ENCODE results near the gene DCTD. TPM values are rescaled to one million over a fixed set of nuclear protein-coding genes. Genes with fewer than 3 reads are reported as not detected.
A peak's percentile ranks its signal among the peaks of the same experiment; 100 is the strongest.

Gene DCTD
- total and polyA plus RNA-seq, 2 of the 13 experiments (the other 11 are each of a cell fraction or from before 2014, with no cell fraction given) = 85.1 to 95.3 TPM

DNA sequence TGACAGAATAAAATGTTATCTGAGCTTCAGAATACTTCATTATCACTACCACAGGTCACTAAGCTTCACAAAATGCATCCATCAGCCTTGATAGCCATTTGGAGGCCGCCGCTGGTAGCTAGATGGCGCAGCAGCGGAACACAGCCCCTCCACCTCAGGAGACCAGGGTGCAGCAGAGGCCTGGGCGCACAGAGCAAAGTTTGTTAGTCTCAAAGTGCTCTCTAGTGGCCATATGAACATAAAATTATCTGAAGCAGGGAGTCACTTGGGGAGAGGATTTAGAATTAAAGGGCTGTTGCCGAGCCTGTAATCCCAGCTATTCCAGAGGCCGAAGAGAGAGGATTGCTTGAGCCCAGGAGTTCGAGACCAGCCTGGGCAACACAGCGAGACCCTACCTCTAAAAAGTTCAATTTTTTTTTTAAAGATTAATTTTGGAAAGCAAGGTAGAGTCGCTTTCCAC is 8.1 kb upstream of the DCTD start (continued):
- TF ChIP-seq KMT2A (CRISPR knock-in tag; IDR thresholded peaks at IDR 0.05) (no peak), SMC3 (IDR thresholded peaks at IDR 0.05; ENCODE audit: low read length) (peak; percentile 67), FOXM1 (CRISPR knock-in tag; IDR thresholded peaks at IDR 0.05) (no peak), ZNF629 (CRISPR knock-in tag; conservative IDR thresholded peaks at IDR 0.05) (0 out of 2 replicates have a peak, but pooled peaks have one; percentile 16), ZNF605 (CRISPR knock-in tag; IDR thresholded peaks at IDR 0.05) (0 out of 2 replicates have a peak, but pooled peaks have one; percentile 41), KAT8 (CRISPR knock-in tag; IDR thresholded peaks at IDR 0.05) (peak; percentile 64; the same call in 1 of the 2 replicates), E2F5 (CRISPR knock-in tag; conservative IDR thresholded peaks at IDR 0.05) (no peak), ZNF644 (CRISPR knock-in tag; IDR thresholded peaks at IDR 0.05; ENCODE audit: low read depth) (0 out of 2 replicates have a peak, but pooled peaks have one; percentile 19), PAXIP1 (CRISPR knock-in tag; conservative IDR thresholded peaks at IDR 0.05) (0 out of 2 replicates have a peak, but pooled peaks have one; percentile 19), HDAC6 (IDR thresholded peaks at IDR 0.05; ENCODE audit: low read depth, low read length) (no peak), PAF1 (CRISPR knock-in tag; IDR thresholded peaks at IDR 0.05) (no peak), HOXA5 (CRISPR knock-in tag; IDR thresholded peaks at IDR 0.05) (peak; percentile 70), ZNF124 (CRISPR knock-in tag; IDR thresholded peaks at IDR 0.05) (no peak), REPIN1 (CRISPR knock-in tag; IDR thresholded peaks at IDR 0.05; ENCODE audit: borderline replicate concordance, low read depth) (peak; percentile 44; the same call in 1 of the 2 replicates), THAP11 (CRISPR knock-in tag; IDR thresholded peaks at IDR 0.05) (peak; percentile 45; the same call in 1 of the 2 replicates), HNF1B (CRISPR knock-in tag; IDR thresholded peaks at IDR 0.05) (peak; percentile 66; the same call in 1 of the 2 replicates), TBL1XR1 (IDR thresholded peaks at IDR 0.05; ENCODE audit: borderline replicate concordance, low read length, partially characterized antibody) (no peak), GATAD2A (CRISPR knock-in tag; IDR thresholded peaks at IDR 0.05) (peak; percentile 71), SP4 (CRISPR knock-in tag; IDR thresholded peaks at IDR 0.05) (peak; percentile 51; the same call in 1 of the 2 replicates), ZNF691 (CRISPR knock-in tag; IDR thresholded peaks at IDR 0.05; ENCODE audit: borderline replicate concordance, low read depth) (peak; percentile 75; the same call in 1 of the 2 replicates), BRCA1 (CRISPR knock-in tag; IDR thresholded peaks at IDR 0.05) (peak; percentile 97), ZNF331 (CRISPR knock-in tag; IDR thresholded peaks at IDR 0.05) (peak; percentile 32; the same call in 1 of the 2 replicates)
- TF ChIP-seq, protein P1, sequence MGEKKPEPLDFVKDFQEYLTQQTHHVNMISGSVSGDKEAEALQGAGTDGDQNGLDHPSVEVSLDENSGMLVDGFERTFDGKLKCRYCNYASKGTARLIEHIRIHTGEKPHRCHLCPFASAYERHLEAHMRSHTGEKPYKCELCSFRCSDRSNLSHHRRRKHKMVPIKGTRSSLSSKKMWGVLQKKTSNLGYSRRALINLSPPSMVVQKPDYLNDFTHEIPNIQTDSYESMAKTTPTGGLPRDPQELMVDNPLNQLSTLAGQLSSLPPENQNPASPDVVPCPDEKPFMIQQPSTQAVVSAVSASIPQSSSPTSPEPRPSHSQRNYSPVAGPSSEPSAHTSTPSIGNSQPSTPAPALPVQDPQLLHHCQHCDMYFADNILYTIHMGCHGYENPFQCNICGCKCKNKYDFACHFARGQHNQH (CRISPR knock-in tag; IDR thresholded peaks at IDR 0.05) = peak; percentile 47; the same call in 1 of the 2 replicates

Data from HepG2 (cell line).